HG03139 (cell line): ENCODE results near the gene AFAP1.

Experiments used
- ATAC-seq: cut with Tn5 transposase; IDR thresholded peaks from one replicate; pipeline ENCODE4 v1.9.1; 2021; ENCODE audit not compliant: unreplicated experiment

The AFAP1 gene

DNA sequence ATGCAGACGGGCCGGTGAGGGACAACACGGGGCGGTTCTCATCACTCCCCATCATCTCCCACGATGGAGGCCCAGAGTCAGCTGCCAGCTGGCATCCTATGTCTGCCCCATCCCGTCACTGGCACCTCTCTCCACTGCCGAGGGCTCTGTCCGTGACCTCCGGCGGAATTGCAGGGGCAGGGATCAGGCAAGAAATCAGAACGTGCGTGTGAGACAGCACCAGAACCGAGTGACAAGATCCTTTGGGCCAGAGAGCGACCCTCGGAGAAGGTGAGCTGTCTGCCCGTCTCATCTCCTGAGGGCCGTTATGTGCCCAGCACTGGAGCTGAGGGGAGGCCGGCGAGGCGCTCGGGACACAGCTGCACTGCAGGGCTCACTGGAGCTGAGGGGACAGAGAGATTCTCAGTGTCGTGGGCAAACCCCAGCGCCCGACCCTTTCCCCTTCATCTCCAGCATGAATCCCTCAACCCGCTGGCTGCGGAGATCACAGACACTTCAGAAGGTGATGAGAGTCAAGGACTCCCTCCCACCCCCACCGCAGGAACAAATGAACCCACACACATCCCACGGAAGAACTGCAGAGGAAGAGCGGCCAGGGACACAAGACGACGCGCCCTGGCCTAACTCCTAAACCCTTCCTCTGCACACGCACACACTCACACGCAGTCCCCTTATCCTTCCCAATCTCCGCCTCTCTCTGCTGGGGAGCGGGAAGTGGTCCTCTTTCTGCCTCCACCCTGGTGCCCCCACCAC lies 128.7 kb downstream of the AFAP1 start:
- ATAC-seq: no peak

DNA sequence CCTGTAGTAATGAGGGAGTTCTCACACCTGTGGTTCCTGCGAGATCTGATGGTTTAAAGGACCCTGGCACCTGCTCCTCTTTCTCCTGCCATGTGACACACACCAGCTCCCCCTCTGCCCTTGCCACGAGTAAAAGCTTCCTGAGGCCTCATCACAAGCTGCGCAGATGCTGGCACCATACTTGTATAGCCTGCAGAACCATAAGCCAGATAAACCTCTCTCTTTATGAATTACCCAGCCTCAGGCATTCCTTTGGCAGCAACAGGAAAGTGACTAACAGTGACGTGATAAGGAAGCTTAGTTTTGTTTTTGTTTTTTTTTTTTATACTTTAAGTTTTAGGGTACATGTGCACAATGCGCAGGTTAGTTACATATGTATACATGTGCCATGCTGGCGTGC lies 130.9 kb downstream of the AFAP1 start:
- ATAC-seq: no peak

DNA sequence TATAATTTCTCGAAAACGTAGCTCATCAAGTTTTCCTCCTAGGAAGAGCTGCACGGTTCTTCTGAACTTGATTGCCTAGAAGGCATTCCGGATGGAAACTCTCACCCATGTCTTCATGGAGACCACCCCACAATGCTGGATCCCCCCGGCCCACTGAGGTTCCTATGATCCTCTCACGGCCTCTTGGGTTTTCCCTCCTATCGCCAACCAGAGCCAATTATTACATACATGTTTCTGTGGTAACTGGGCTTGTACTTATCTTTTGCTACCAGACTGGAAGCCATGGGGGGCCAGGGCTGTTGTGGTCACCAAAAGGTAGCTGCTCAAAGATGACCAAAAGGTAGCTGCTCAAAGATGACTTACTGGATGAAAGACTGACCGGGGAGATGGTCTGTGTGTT lies 131.5 kb downstream of the AFAP1 start:
- ATAC-seq: no peak

DNA sequence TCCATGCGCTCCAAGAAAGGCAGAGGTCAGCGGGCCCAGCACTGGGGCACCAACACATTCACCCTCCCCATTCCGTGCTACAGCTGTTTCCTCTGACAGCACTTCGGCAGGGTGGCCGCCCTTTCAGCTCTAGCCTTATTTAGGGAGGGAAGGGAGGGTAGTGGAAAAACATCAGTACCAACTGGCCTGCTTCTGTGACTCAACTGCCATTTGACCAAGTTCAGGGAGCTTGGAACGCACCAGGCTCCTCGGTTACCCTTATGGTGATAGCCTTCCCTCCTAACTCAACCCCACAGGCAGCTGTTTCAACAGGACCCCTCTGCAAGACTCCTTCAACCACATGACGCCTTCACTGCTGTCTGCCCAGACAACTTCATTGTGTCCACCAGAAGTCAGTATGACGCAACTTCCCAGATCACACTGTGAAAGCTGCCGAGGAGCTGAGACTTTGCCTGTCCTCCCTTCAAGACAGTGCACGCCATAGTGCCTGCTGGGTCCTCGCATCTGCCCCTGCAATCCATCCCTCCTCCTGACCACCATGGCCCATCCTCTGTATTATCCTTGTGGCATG lies 132.2 kb downstream of the AFAP1 start:
- no peak for ATAC-seq

DNA sequence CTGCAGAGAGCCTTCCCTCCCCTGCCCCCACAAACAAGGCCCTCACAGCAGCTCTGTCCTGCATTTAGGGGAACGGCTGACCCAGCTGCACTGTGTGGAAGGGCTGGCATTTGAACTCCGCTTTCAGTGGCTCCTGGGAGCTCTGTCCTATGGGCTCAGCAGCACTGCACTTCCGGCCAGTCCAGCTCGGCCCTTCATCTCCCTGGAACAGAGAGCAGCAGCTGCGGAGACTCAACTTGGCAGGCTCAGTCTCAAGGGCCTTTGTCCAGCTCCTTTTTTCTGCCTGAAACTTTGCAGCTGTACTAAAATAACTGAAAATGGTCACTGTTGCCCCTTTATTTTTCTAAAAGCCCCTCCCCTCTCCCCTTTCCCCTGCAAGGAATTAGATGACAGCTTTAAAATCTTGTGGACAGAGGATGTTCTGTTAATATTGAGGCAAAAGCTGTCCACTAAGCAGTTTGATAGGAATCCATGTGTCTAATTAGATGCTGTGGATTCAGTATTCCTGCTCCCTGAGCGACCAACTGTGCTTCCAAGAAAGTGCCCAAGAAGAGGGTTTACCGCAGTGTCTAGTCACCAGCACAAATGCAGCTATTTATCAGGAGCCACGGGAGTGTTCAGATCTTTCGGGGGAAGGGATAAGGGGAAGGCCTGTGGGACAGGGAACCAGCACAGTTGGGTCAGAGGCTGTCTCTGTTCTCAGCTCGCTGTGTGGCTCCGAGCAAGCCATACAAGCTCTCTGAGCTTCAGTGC lies 133.1 kb downstream of the AFAP1 start:
- no peak for ATAC-seq

DNA sequence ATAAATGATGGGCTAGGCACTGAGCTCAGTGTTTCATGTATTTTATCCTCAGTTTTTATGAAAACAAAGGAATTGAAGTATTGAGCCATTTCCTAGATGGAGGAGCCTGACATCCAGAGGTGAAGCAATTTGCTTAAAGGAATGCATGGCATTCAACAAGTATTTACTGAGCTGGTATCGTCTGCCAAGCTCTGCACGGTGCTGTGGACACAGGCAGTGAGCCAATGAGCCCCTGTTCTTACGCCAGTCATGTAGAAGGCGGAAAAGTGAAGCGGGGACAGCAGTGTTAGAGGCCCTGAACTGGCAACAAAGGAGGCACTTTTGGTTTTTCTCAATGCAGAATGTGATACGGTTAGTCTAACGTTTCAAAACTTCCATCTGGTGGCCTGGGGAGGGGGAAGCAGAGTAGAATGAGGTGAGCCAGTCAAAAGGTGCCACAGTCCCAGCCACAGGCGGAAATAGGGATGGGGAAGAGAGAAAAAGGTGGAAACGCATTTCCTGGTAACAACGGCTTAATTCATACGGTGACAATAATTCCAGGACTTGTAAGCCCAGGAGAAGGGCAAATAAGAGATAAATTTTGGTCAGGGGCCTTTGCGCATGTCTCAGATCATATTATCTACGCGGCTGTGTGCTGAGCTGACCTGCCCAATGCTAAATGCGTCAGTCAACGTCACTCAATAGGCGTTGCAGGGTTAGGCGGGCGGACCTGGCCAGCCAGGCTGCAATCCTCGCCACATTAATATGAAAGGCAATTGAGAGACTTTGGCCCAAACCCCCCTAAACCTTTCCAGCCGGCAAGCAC lies 133.9 kb downstream of the AFAP1 start:
- ATAC-seq: no peak

DNA sequence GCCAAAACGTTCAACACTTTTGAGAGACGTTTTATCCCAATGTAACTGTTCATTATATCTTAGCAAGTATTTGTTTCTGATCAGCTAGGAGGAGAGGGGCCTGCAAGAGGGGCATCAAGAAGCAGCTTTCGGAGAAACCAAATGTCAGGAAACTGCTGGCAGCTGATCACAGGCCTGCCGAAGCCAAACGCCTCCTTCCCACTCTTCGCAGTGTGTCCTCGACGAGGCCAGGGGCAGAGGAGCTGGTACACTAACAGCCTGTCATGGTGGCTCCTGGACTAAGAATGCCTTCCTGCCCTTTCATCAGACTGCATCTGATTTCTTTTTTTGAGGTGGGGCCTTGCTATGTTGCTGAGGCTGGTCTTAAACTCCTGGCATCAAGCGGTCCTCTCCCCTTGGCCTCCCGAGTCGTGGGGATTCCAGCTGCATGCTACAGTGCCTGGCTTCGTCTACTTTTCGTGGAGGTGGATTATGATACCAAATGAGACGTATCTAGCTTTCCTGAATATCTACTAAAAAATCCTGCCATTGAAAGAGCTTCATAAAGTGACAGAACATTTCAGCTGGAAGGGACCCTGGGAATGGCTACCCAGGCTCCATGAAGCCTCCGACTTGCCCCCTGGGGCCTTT lies 134.8 kb downstream of the AFAP1 start:
- no peak for ATAC-seq

DNA sequence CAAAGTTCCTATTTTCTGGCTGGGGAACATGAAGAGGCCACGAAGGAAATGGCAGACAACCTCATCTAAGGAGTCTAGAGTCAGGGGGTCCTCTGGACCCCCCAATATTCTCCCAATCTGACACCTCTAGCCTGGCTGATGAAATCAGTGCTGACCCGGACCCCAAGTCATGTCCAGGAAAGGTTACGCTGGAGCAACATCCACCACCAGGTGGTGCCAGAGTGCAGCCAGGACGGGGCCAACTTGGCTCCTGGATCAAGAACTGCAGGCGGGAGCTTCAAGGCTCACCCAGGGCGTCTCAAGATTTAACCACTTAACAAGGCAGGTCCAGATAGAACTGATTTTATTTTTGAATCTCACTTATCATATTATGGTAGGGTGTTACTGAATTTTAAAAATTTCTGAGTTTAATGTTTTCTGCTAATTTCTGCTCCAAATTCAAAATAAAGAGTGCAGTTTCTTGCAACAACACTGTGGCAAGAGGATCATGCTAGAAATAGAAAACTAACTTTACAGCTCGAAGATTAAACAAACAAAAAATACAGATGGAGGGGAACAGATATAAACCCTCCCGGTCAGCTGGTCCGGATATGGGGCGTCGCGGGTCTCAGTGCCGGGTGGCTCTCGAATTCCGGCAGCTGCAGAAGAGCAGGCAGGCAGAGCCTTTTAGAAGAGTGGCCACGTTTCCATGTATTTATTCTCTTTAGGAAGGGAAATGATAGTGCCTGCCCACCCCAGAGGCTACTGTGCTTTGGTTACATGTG lies 135.5 kb downstream of the AFAP1 start:
- peak; percentile 55 for ATAC-seq

DNA sequence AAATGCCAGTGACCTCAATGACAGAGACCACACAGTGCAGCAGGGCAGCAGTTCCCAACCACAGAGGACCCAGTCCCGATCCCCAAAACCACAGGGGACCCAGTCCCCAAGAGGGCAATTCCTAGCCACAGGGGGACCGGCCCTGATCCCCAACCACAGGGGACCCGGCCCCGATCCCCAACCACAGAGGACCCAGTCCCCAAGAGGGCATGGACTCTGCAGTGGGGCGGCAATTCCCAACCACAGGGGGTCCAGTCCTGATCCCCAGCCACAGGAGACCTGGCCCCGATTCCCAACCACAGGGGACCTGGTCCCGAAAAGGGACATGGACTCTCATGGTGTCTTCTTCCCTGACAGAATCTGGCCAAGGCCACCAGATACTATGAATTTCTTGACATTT lies 136.3 kb downstream of the AFAP1 start:
- ATAC-seq: no peak

DNA sequence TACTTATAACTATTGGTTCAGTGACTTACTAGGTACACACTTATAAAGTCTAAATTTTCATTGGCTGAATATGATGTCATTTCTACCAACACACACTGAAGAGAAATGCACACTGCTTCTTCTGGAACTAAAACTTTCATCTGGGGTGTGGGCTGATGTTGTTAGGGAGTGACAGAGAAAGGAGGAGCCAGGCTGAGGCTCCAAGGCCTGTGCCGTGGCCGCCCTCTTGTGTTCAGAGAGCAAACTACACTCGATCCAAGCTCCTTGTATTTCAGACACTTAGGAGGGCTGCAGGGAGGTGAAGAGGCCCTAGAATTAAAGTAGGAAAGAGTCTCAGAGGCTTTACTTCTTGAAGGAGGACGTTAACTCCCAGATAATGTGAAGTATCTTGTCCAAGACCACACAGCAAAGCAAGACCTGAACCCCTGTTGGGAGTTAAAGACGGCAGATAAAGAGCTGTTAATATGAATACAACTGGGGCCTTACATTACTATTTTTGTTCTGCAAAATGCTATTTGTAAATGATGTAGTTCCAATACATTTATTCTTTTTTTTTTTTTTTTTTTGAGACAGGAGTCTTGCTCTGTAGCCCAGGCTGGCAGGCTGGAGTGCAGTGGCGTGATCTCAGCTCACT lies 137.5 kb downstream of the AFAP1 start:
- peak; percentile 83 for ATAC-seq

DNA sequence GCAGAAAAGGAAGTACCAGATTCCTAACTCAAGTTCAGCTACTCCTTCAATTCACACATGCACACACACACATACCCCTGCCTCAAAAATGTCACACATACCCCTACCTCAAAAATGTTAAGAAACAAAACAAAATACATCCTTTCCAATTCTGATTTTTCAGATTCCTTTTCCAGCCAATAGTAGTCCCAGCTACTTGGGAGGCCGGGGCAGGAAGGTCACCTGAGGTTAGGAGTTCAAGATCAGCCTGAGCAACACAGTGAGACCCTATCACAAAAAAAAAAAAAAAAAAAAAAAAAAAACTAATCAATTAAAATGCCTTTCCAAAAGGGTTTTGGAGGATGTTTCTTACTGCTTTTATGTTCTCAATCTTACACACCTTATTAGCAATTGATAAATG lies 138.0 kb downstream of the AFAP1 start:
- ATAC-seq: no peak

DNA sequence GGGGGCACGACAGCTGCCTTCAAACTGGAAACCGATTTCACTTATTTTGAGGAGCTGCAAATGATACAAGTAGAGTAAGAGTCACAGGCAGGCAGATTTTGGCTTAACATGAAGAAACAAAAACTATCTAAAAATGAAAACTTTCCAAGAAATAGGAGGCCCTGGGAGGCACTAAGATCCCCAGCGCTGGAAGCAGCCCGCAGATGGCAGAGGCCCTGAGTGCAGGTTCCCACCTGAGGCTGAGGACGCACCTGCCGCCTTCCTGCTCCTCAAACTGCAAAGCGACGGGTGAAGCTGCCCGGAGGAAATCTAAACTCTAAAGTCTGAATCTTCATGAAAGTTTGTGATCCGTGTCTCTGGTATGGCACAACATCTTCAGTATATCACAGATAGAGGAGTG lies 138.7 kb downstream of the AFAP1 start:
- no peak for ATAC-seq

DNA sequence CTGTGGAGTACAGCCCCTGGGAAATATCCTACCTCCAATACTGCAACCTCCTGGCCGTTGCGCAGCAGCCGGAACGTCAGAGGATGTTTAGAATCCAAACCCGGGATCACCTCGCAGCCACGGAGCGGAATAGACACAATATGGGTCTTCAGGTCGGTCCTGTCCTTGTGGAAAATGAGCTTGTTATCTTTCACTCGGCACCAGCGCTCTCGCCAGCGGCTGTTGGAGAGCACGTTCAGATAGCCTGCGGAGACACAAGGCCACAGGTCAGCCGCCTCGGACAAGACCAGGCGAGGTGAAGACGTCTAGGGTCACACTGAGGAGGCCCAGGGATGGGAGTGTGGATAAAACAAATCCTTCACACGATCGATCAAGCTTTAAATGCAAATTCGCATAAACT lies 139.3 kb downstream of the AFAP1 start:
- ATAC-seq: no peak

DNA sequence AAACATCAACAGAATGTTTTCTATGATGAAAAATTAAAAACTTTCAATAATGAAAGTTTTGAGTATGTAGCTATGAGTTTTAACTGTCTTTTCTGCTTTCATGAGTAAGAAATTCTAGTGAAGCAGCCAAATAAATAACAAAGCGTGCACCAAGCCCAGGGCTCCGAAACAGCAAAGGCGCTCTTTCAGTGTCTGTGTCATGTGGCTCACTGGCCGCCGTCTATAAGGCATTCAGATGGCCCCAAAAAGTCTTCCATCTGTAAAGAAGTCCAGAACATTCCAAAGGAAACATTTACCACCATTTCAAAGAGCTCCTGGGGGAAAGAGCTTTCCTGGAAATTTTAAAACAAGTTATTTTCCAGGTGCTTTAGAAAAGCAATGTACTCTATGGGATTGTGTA lies 139.9 kb downstream of the AFAP1 start:
- no peak for ATAC-seq

DNA sequence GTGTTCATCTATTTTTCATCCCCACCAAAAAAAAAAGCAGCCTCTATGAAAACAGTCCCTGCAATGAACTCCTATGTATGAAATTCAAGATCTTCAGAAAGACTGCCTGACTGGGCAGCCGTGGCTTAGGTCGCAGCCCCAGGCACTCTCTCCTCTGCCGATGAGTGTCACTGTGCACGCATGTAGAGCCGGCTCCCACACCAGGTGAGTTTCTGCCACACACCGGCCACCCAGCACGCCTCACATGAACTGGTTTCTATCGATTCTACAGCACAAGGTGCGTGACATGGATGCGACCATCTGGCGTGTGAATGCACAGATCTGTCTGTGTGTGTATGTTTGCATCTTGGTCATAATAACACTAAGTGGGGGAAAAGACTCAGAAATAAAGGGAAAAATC lies 140.4 kb downstream of the AFAP1 start:
- no peak for ATAC-seq

DNA sequence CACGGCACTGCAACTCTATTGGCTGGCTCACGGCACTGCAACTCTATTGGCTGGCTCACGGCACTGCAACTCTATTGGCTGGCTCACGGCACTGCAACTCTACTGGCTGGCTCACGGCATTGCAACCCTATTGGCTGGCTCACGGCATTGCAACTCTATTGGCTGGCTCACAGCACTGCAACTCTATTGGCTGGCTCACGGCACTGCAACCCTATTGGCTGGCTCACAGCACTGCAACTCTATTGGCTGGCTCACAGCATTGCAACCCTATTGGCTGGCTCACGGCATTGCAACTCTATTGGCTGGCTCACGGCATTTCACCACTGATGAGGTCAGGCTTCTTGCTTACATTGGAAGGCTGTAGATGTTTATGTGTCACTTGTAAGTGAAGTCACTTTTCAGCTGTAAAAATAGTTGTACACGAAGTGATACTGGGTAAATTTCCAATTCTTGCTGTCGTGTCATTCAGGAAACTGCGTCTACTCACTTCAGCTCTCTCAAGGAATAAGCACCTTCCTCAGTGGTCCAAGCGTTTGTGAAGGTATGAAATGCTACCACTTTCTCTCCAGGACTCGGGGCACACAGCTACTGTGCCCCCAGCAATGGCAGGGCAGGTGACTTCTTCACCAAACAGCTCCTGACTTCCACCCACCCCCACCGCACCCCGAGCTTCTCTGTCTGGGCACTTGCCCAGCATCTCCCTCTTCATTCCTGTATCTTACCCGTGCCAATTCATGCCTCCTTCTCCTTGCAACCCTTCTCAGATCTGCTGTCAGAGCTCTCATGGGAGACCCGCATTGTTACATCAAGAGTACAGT lies 141.3 kb downstream of the AFAP1 start:
- ATAC-seq: no peak

DNA sequence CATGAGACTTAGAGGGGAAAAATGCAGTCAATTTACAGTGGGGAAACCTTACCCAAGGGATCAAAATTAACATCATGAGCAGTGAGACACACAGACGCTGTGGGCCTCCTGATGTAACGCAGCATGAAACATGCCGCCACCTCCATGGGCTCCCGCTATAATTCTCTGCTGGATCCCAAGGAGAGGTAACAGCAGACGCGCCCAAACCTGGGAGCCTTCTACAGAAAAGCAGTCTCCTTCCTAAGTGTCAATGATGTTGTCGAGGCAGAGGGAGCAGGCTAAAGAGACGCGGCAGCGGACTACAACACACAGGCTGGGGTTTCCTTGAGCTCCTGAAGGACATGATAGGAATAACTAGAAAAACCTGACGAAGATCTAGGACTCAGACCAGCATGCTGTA lies 142.3 kb downstream of the AFAP1 start:
- ATAC-seq: no peak

DNA sequence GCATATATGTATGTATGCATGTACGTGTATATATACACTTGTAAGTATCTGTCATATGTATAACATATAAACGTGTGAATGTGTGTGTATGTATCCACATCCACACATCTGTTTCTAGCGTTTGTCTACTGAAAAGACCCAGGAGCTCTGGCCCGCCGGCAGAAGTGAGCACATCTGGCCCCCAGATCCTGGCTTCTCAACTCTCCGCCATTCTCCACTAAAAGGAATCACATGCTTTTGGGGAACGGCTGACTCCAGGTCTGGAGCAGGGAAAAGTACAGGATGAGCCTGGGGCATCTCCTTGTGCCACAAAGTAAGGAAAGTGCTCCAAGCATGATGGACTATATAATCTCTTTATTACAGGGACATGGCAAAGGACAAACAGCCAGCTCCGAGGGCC lies 143.7 kb downstream of the AFAP1 start:
- ATAC-seq: no peak

DNA sequence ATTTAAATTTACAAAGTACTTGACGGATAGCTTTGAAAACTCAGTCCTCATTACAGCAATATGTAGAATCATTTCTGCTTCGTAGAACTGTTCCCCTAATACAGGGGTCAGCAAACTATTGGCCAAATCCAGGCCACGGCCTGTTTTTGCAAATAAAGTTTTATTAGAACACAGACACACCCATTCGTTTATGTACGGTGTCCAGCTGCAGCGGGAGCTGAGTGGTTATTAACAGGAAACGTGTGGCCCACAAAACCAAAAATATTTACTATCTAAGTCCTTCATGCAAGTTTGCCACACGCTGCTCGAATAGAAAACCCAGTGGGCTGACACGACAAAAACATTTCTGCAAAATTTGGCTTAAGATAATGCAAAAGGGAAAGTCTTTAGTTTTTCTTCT lies 146.5 kb downstream of the AFAP1 start:
- ATAC-seq: no peak
